GM23338 (cell line): ENCODE measurements around the gene HMCES. TPM values are rescaled to one million over a fixed set of nuclear protein-coding genes. Genes with fewer than 3 reads are reported as not detected.

Experiments used
- ATAC-seq: fragments of 200-7000 bp; cut with Tn5 transposase; 3 replicates; pipeline ENCODE4 v1.9.1; 2020
- DNase-seq: peaks from one replicate; pipeline ENCODE4 v3.0.0-alpha.2; 2015; ENCODE audit warnings: low spot score
- H2AFZ ChIP-seq: fragments of 200-600 bp; sonication (generic); 2 replicates; pipeline ENCODE4 v1.8.0; 2016; ENCODE audit warnings: antibody characterized with exemption, mild to moderate bottlenecking, moderate library complexity
- H3F3A ChIP-seq: fragments of 200-600 bp; sonication (generic); replicated peaks from 2 replicates; pipeline ENCODE4 v1.8.0; 2017; ENCODE audit warnings: antibody characterized with exemption, mixed run types, low read depth
- H3K27ac ChIP-seq: fragments of 200-600 bp; sonication (generic); 2 replicates; pipeline ENCODE4 v1.6.1; 2016; ENCODE audit warnings: low read depth
- H3K27me3 ChIP-seq: fragments of 200-600 bp; sonication (generic); 2 replicates; pipeline ENCODE4 v1.8.0; 2016; ENCODE audit warnings: mild to moderate bottlenecking, mixed run types, moderate library complexity; ENCODE audit not compliant: insufficient read depth
- H3K36me3 ChIP-seq: fragments of 200-600 bp; sonication (generic); 2 replicates; pipeline ENCODE4 v1.8.0; 2016; ENCODE audit warnings: mild to moderate bottlenecking; ENCODE audit not compliant: insufficient read depth
- H3K4me1 ChIP-seq: fragments of 200-600 bp; sonication (generic); 2 replicates; pipeline ENCODE4 v1.8.0; 2016; ENCODE audit warnings: mild to moderate bottlenecking, moderate library complexity; ENCODE audit not compliant: insufficient read depth
- H3K4me2 ChIP-seq: fragments of 200-600 bp; sonication (generic); 2 replicates; pipeline ENCODE4 v1.7.1; 2017; ENCODE audit warnings: mixed run types
- H3K4me3 ChIP-seq: fragments of 200-600 bp; sonication (generic); 2 replicates; pipeline ENCODE4 v1.6.1; 2016; ENCODE audit warnings: mixed run types
- H3K79me2 ChIP-seq: fragments of 200-600 bp; sonication (generic); replicated peaks from 2 replicates; pipeline ENCODE4 v1.8.0; 2017; ENCODE audit warnings: mild to moderate bottlenecking; ENCODE audit not compliant: insufficient read depth
- H3K9me2 ChIP-seq: fragments of 200-600 bp; sonication (generic); 2 replicates; pipeline ENCODE4 v1.8.0; 2017; ENCODE audit not compliant: insufficient read depth
- H4K20me1 ChIP-seq: fragments of 200-600 bp; sonication (generic); replicated peaks from 2 replicates; pipeline ENCODE4 v1.8.0; 2017; ENCODE audit warnings: mild to moderate bottlenecking; ENCODE audit not compliant: insufficient read depth
- H3K27ac Mint-ChIP-seq: 2 replicates; pipeline ENCODE4 v1.8.0; 2020; ENCODE audit warnings: inconsistent platforms, mild to moderate bottlenecking, moderate library complexity, mixed read lengths
- H3K27me3 Mint-ChIP-seq: 3 replicates; pipeline ENCODE4 v1.8.0; 2022; ENCODE audit warnings: low read depth, mild to moderate bottlenecking, moderate library complexity, mixed read lengths, inconsistent platforms; ENCODE audit not compliant: insufficient read depth, poor library complexity
- H3K36me3 Mint-ChIP-seq: 3 replicates; pipeline ENCODE4 v1.8.0; 2021; ENCODE audit warnings: low read depth, mild to moderate bottlenecking, inconsistent platforms, moderate library complexity, mixed read lengths
- H3K4me1 Mint-ChIP-seq: 3 replicates; pipeline ENCODE4 v1.8.0; 2020; ENCODE audit warnings: mild to moderate bottlenecking, inconsistent platforms, mixed read lengths
- H3K4me3 Mint-ChIP-seq: 3 replicates; pipeline ENCODE4 v1.8.0; 2021; ENCODE audit warnings: moderate library complexity, mild to moderate bottlenecking, inconsistent platforms, mixed read lengths
- H3K9me3 Mint-ChIP-seq: 3 replicates; pipeline ENCODE4 v1.8.0; 2020; ENCODE audit warnings: moderate library complexity, mild to moderate bottlenecking, inconsistent platforms, mixed read lengths
- CREB1 ChIP-seq: fragments of 250-450 bp; sonication (Bioruptor Pico); IDR thresholded peaks from 2 replicates; pipeline ENCODE4 v1.5.0; 2020; ENCODE audit warnings: low read depth, mild to moderate bottlenecking, moderate library complexity
- CTCF ChIP-seq, 2 experiments: fragments of 200-600 bp in 1 of 2; sonication (generic) in 1 of 2; conservative IDR thresholded peaks; 2 replicates each; pipeline versions ENCODE4 v1.5.1 to v1.6.1; 2016 to 2017; ENCODE audit warnings: antibody characterized with exemption in 2 of 2, low read depth in 2 of 2, mild to moderate bottlenecking in 2 of 2, moderate library complexity in 1 of 2
- ETS1 ChIP-seq: IDR thresholded peaks from 2 replicates; pipeline ENCODE4 v1.6.1; 2016; ENCODE audit warnings: antibody characterized with exemption
- EZH2 ChIP-seq: fragments of 200-600 bp; sonication (generic); IDR thresholded peaks from one replicate; pipeline ENCODE4 v1.8.0; 2017; ENCODE audit warnings: antibody characterized with exemption, mild to moderate bottlenecking, low read depth; ENCODE audit not compliant: unreplicated experiment
- EZH2phosphoT487 ChIP-seq: fragments of 200-600 bp; sonication (generic); IDR thresholded peaks from one replicate; pipeline ENCODE4 v1.8.1; 2018; ENCODE audit warnings: antibody characterized with exemption; ENCODE audit not compliant: unreplicated experiment
- JUNB ChIP-seq: IDR thresholded peaks from one replicate; pipeline ENCODE4 v1.6.1; 2016; ENCODE audit warnings: antibody characterized with exemption; ENCODE audit not compliant: unreplicated experiment
- POLR2AphosphoS5 ChIP-seq: IDR thresholded peaks from 2 replicates; pipeline ENCODE4 v1.6.1; 2016; ENCODE audit warnings: antibody characterized with exemption, low read depth
- REST ChIP-seq: IDR thresholded peaks from one replicate; pipeline ENCODE4 v1.6.1; 2018; ENCODE audit warnings: antibody characterized with exemption; ENCODE audit not compliant: unreplicated experiment
- STAT1 ChIP-seq: IDR thresholded peaks from one replicate; pipeline ENCODE4 v1.6.1; 2016; ENCODE audit warnings: antibody characterized with exemption; ENCODE audit not compliant: unreplicated experiment
- ZNF114 ChIP-seq: fragments of 250-450 bp; sonication (Bioruptor Pico); IDR thresholded peaks from 2 replicates; pipeline ENCODE4 v1.5.0; 2020; ENCODE audit warnings: mild to moderate bottlenecking, moderate library complexity
- ZNF462 ChIP-seq: fragments of 250-450 bp; sonication (Bioruptor Pico); IDR thresholded peaks from 2 replicates; pipeline ENCODE4 v1.5.0; 2020; ENCODE audit warnings: mild to moderate bottlenecking, moderate library complexity
- polyA plus RNA-seq: library from polyadenylated mRNA; unstranded; fragments of >200 nt; fragmentation: Nextera tagmentation; extraction: Ambion mirVana; gene quantifications from 2 replicates; pipeline ENCODE4 v1.2.1, GENCODE V29; 2016
- total RNA-seq: library from RNA; depleted of rRNA; stranded (reverse); fragments of >200 nt; shearing (Covaris generic); gene quantifications from 2 replicates; pipeline ENCODE4 v1.2.3, GENCODE V29; 2014

The HMCES gene
- total and polyA plus RNA-seq, 2 experiments from 2014 or later, result 36.5 to 44.5 TPM

GRCh38 chr3:129304146-129304961, 25.7 kb downstream of the HMCES start:
- TF ChIP-seq ETS1, result no peak
- no peak for TF ChIP-seq EZH2phosphoT487
- no peak for TF ChIP-seq POLR2AphosphoS5
- TF ChIP-seq CTCF (conservative IDR thresholded peaks at IDR 0.05; ENCODE audit: low read depth in 2 of 2), result no peak
- TF ChIP-seq STAT1, result no peak
- no peak for TF ChIP-seq ZNF462 (CRISPR knock-in tag)
- TF ChIP-seq CREB1, result no peak
- no peak for TF ChIP-seq REST
- no peak for TF ChIP-seq EZH2
- no peak for TF ChIP-seq JUNB
- no peak for TF ChIP-seq ZNF114
- H3K27me3 ChIP-seq, result no peaks in the 10 kb centered on the region
- peak overlapping the region; percentile 48 for H3K4me2 ChIP-seq
- ATAC-seq, result no peak
- no peaks in the 10 kb centered on the region for H3K79me2 ChIP-seq
- H3K36me3 ChIP-seq, result 0 out of 2 replicates have a peak, but pooled peaks cover 4% of the 10 kb centered on the region
- peaks cover 20% of the 10 kb centered on the region for H3K4me1 ChIP-seq
- 0 out of 2 replicates have a peak overlapping the region, but pooled peaks have one; percentile 16 for H3K4me3 ChIP-seq
- Mint-ChIP-seq H3K36me3 (peaks cover 34% of the 10 kb centered on the region), H3K9me3 (no peaks in the 10 kb centered on the region), H3K4me3 (peak overlapping the region; percentile 3; the same call in 1 of the 3 replicates), H3K27me3 (peaks cover 5% of the 10 kb centered on the region), H3K27ac (peak overlapping the region; percentile 69), H3K4me1 (peaks cover 23% of the 10 kb centered on the region)
- no peak for DNase-seq
- no peaks in the 10 kb centered on the region for H4K20me1 ChIP-seq
- H3K27ac ChIP-seq, result peak overlapping the region; percentile 94
- no peaks in the 10 kb centered on the region for H3K9me2 ChIP-seq
- H2AFZ ChIP-seq, result no peak overlapping the region
- H3F3A ChIP-seq, result peaks cover 9% of the 10 kb centered on the region
